Natural killer cell (primary cell): ENCODE measurements around the gene CNTROB. TPM values are rescaled to one million over a fixed set of nuclear protein-coding genes. Genes with fewer than 3 reads are reported as not detected.

Source experiments
- ATAC-seq, 3 donors: fragments of 150-1000 bp in 2 of 3; fragments of 200-7000 bp in 1 of 3; cut with Tn5 transposase; 1 replicate in 1 of 3; 2 replicates in 2 of 3; pipeline ENCODE4 v1.10.0; 2021; ENCODE audit warnings: mild to moderate bottlenecking in 2 of 3, moderate library complexity in 2 of 3
- DNase-seq, 2 donors: peaks; one replicate each; pipeline versions ENCODE4 v3.0.0 to v3.0.0-alpha.2; 2013 to 2021; ENCODE audit warnings: mixed read lengths in 1 of 2
- H3K27ac ChIP-seq: one replicate; pipeline ENCODE4 v1.5.1; 2013; ENCODE audit warnings: mild to moderate bottlenecking, low read length
- H3K27me3 ChIP-seq: one replicate; pipeline ENCODE4 v1.6.1; 2013; ENCODE audit warnings: low read length; ENCODE audit not compliant: control insufficient read depth, insufficient read depth
- H3K36me3 ChIP-seq: one replicate; pipeline ENCODE4 v1.6.1; 2013; ENCODE audit warnings: low read length; ENCODE audit not compliant: control insufficient read depth, insufficient read depth
- H3K4me1 ChIP-seq: one replicate; pipeline ENCODE4 v1.6.1; 2013; ENCODE audit warnings: low read length; ENCODE audit not compliant: control insufficient read depth, insufficient read depth
- H3K4me3 ChIP-seq: one replicate; pipeline ENCODE4 v1.5.1; 2013; ENCODE audit warnings: low read length
- H3K9me3 ChIP-seq: one replicate; pipeline ENCODE4 v1.6.1; 2013; ENCODE audit warnings: low read length; ENCODE audit not compliant: control insufficient read depth, insufficient read depth
- H3K27ac Mint-ChIP-seq, 2 donors: one replicate each; pipeline ENCODE4 v1.8.0; 2022; ENCODE audit warnings: mild to moderate bottlenecking in 2 of 2, mixed read lengths in 2 of 2, moderate library complexity in 1 of 2
- H3K27me3 Mint-ChIP-seq, 2 donors: one replicate each; pipeline ENCODE4 v1.8.0; 2022; ENCODE audit warnings: low read depth in 2 of 2, mixed read lengths in 2 of 2
- H3K36me3 Mint-ChIP-seq: one replicate; pipeline ENCODE4 v1.8.0; 2022; ENCODE audit warnings: mixed read lengths
- H3K4me1 Mint-ChIP-seq, 2 donors: one replicate each; pipeline ENCODE4 v1.8.0; 2022; ENCODE audit warnings: mixed read lengths in 2 of 2
- H3K4me3 Mint-ChIP-seq: one replicate; pipeline ENCODE4 v1.8.0; 2022; ENCODE audit warnings: mild to moderate bottlenecking, moderate library complexity, mixed read lengths
- H3K9me3 Mint-ChIP-seq, 2 donors: one replicate each; pipeline ENCODE4 v1.8.0; 2022; ENCODE audit warnings: mixed read lengths in 2 of 2
- CTCF ChIP-seq: fragments of 200-600 bp; IDR thresholded peaks from one replicate; pipeline ENCODE4 v1.8.0; 2022; ENCODE audit warnings: antibody characterized with exemption
- WGBS: methylation state at CpG from one replicate; pipeline ENCODE4 v1.1.7; 2013; ENCODE audit warnings: missing lambda C conversion rate; ENCODE audit not compliant: insufficient coverage; 5-methylcytosine and 5-hydroxymethylcytosine counted together
- intact Hi-C: fragments of 100-400 bp; cut with micrococcal nuclease; formaldehyde crosslinking; loops from one replicate; pipeline ENCODE4 v1.14.2; 2022
- total RNA-seq, 4 donors: library from RNA; stranded (reverse); fragments of 120-200 nt in 1 of 4; gene quantifications; one replicate each; pipeline versions ENCODE4 v1.2.3 to v1.2.4, GENCODE V29; 2013 to 2022

CNTROB gene
- total RNA-seq, 3 donors from 2014 or later (not counting 1 experiment from before 2014, with no cell fraction given): 36.3 to 49.8 (median 45.2) TPM

- Histone ChIP-seq H3K9me3 (no peaks in the 10 kb centered on the region), H3K27ac (no peak overlapping the region), H3K4me1 (no peaks in the 10 kb centered on the region), H3K4me3 (no peak overlapping the region), H3K27me3 (no peaks in the 10 kb centered on the region), H3K36me3 (peaks cover 94% of the 10 kb centered on the region)
- DNase-seq (no peak), ATAC-seq (no peak)
- Mint-ChIP-seq H3K36me3 (peaks cover 45% of the 10 kb centered on the region), H3K27ac (no peak overlapping the region), H3K4me3 (no peak overlapping the region), H3K4me1 (peaks cover 0 to 6% of the 10 kb centered on the region in 2 donors), H3K27me3 (no peaks in the 10 kb centered on the region), H3K9me3 (no peaks in the 10 kb centered on the region)
- intact Hi-C loops: no loop called here
- no peak for TF ChIP-seq CTCF
- 97% methylated on average over 22 of the region's 22 CpGs for WGBS
Observed at GRCh38 chr17:7903154-7904103, 28.6 kb upstream of the CNTROB start.

DNA sequence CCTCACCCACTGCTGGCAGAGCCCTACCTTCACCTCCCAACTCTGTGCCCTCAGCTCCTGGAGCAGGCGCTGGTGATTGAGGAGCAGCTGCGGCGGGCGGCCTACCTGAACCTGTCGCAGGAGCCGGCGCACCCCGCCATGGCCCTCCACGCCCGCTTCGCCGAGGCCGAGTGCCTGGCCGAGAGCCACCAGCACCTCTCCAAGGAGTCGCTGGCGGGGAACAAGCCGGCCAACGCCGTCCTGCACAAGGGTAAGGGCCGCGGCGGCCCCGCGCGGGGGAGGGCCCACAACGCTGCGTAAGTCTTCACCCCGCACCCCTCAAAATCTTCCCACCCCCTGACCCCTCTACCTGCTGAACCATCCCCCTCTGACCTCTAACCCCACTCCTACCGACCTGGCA lies 22.9 kb upstream of the CNTROB start:
- Mint-ChIP-seq H3K4me1 (peaks cover 7 to 9% of the 10 kb centered on the region in 2 donors), H3K27me3 (no peaks in the 10 kb centered on the region), H3K27ac (no peak overlapping the region), H3K4me3 (no peak overlapping the region), H3K36me3 (peaks cover 23% of the 10 kb centered on the region), H3K9me3 (no peaks in the 10 kb centered on the region)
- intact Hi-C loops: no loop called here
- no peak for DNase-seq
- H3K36me3 ChIP-seq: peaks cover 74% of the 10 kb centered on the region
- ATAC-seq: no peak
- H3K4me1 ChIP-seq: peaks cover 3% of the 10 kb centered on the region
- no peak for TF ChIP-seq CTCF
- H3K9me3 ChIP-seq: no peaks in the 10 kb centered on the region
- 98% methylated on average over 29 of the region's 29 CpGs for WGBS
- no peaks in the 10 kb centered on the region for H3K27me3 ChIP-seq
- no peak overlapping the region for H3K27ac ChIP-seq
- no peak overlapping the region for H3K4me3 ChIP-seq

DNA sequence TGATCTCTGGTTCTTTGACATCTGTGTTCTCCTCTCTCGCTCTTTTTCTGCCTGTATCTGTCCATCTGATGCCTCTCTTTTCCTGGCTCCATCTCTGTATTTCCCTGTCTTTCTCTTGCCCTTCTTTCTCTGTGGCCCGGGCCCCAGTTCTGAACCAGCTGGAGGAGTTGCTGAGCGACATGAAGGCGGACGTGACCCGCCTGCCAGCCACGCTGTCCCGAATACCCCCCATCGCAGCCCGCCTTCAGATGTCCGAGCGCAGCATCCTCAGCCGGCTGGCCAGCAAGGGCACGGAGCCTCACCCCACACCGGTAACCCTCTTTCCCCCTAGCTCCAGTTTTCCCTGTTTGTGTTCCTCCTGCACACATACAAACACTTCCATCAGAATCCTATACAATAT lies 21.7 kb upstream of the CNTROB start:
- Histone ChIP-seq H3K4me3 (no peak overlapping the region), H3K4me1 (peaks cover 9% of the 10 kb centered on the region), H3K9me3 (no peaks in the 10 kb centered on the region), H3K27me3 (no peaks in the 10 kb centered on the region), H3K36me3 (peaks cover 62% of the 10 kb centered on the region), H3K27ac (no peak overlapping the region)
- no peaks in the 10 kb centered on the region for H3K9me3 Mint-ChIP-seq
- H3K27me3 Mint-ChIP-seq: no peaks in the 10 kb centered on the region
- ATAC-seq: no peak
- DNase-seq: no peak
- peaks cover 15 to 16% of the 10 kb centered on the region in 2 donors for H3K4me1 Mint-ChIP-seq
- TF ChIP-seq CTCF: no peak
- H3K36me3 Mint-ChIP-seq: peaks cover 11% of the 10 kb centered on the region
- intact Hi-C loops: loop anchor here (5.0 kb wide), 1 partner anchor 48 kb away; no protein-coding TSS in a partner anchor
- H3K4me3 Mint-ChIP-seq: no peak overlapping the region
- H3K27ac Mint-ChIP-seq: no peak overlapping the region
- 97% methylated on average over 15 of the region's 15 CpGs for WGBS
